HepG2 (cell line): ENCODE measurements around the gene RHBDL1. TPM values are rescaled to one million over a fixed set of nuclear protein-coding genes. Genes with fewer than 3 reads are reported as not detected.

Source experiments
- FOXC1 ChIP-seq: sonication (generic); formaldehyde crosslinking; IDR thresholded peaks from 2 replicates; pipeline ENCODE4 v1.8.0; 2022; ENCODE audit warnings: mild to moderate bottlenecking, missing genetic modification reagents, borderline replicate concordance
- HMG20A ChIP-seq: IDR thresholded peaks from 2 replicates; pipeline ENCODE4 v1.6.1; 2016; ENCODE audit warnings: borderline replicate concordance
- JDP2 ChIP-seq: sonication (generic); formaldehyde crosslinking; IDR thresholded peaks from 2 replicates; pipeline ENCODE4 v1.8.1; 2022; ENCODE audit warnings: missing genetic modification reagents, borderline replicate concordance
- NFIB ChIP-seq: sonication (generic); formaldehyde crosslinking; IDR thresholded peaks from 2 replicates; pipeline ENCODE4 v1.9.0; 2021; ENCODE audit warnings: missing genetic modification reagents, mild to moderate bottlenecking, borderline replicate concordance
- POLR2AphosphoS5 ChIP-seq: IDR thresholded peaks from 2 replicates; pipeline ENCODE4 v1.6.1; 2012; ENCODE audit warnings: low read depth, low read length
- RBFOX2 ChIP-seq: fragments of 200-400 bp; formaldehyde crosslinking; IDR thresholded peaks from 2 replicates; pipeline ENCODE4 v1.6.1; 2017; ENCODE audit warnings: low read depth, mild to moderate bottlenecking, low read length
- RFX5 ChIP-seq: IDR thresholded peaks from 2 replicates; pipeline ENCODE4 v1.6.1; 2011; ENCODE audit warnings: low read depth, low read length, improper control_type of control experiment
- RFXANK ChIP-seq: IDR thresholded peaks from 2 replicates; pipeline ENCODE4 v1.6.1; 2016
- SP5 ChIP-seq: IDR thresholded peaks from 2 replicates; pipeline ENCODE4 v1.6.1; 2016; ENCODE audit warnings: low read depth, borderline replicate concordance
- STAG1 ChIP-seq: sonication (generic); formaldehyde crosslinking; IDR thresholded peaks from 2 replicates; pipeline ENCODE4 v1.4.0; 2020; ENCODE audit warnings: missing genetic modification reagents
- ZNF136 ChIP-seq: sonication (generic); formaldehyde crosslinking; IDR thresholded peaks from 2 replicates; pipeline ENCODE4 v1.8.1; 2022; ENCODE audit warnings: low read depth, mild to moderate bottlenecking, moderate library complexity, missing genetic modification reagents
- ZNF292 ChIP-seq: sonication (generic); formaldehyde crosslinking; IDR thresholded peaks from 2 replicates; pipeline ENCODE4 v1.8.1; 2022; ENCODE audit warnings: mild to moderate bottlenecking, low read depth, missing genetic modification reagents, borderline replicate concordance
- ZNF484 ChIP-seq: sonication (generic); formaldehyde crosslinking; IDR thresholded peaks from 2 replicates; pipeline ENCODE4 v1.5.1; 2020; ENCODE audit warnings: mild to moderate bottlenecking, low read depth, missing genetic modification reagents, borderline replicate concordance
- ZNF549 ChIP-seq: sonication (generic); formaldehyde crosslinking; IDR thresholded peaks from 2 replicates; pipeline ENCODE4 v1.5.0; 2020; ENCODE audit warnings: missing genetic modification reagents
- ZNF841 ChIP-seq: sonication (generic); formaldehyde crosslinking; IDR thresholded peaks from 2 replicates; pipeline ENCODE4 v1.8.1; 2023; ENCODE audit warnings: missing genetic modification reagents, borderline replicate concordance
- polyA plus RNA-seq, 8 experiments: library from polyadenylated mRNA; depleted of rRNA in 3 of 8; stranded (reverse) in 7 of 8; unstranded in 1 of 8; fragments of >200 nt; fragmentation: Illumina TruSeq in 4 of 8; extraction: Trizol in 4 of 8; gene quantifications; 2 replicates each; pipeline versions ENCODE4 v1.2.1 to v1.2.3, GENCODE V29; 2011 to 2016; ENCODE audit warnings: low read depth in 4 of 8, missing spikeins in 1 of 8, mixed read lengths in 1 of 8; ENCODE audit not compliant: insufficient read depth in 1 of 8
- total RNA-seq, 5 experiments: library from RNA; depleted of rRNA; stranded (reverse); fragments of >200 nt; fragmentation: Illumina TruSeq; extraction: Trizol; gene quantifications; 2 replicates each; pipeline ENCODE4 v1.2.3, GENCODE V29; 2016; ENCODE audit warnings: low read depth in 1 of 5
- TF ChIP-seq, protein P1 (sequence below): sonication (generic); formaldehyde crosslinking; IDR thresholded peaks from 2 replicates; pipeline ENCODE4 v1.4.0; 2020; ENCODE audit warnings: missing genetic modification reagents
- TF ChIP-seq, protein P2 (sequence below): IDR thresholded peaks from 2 replicates; pipeline ENCODE4 v1.6.1; 2012; ENCODE audit warnings: inconsistent platforms
- TF ChIP-seq, protein P3 (sequence below): sonication (generic); formaldehyde crosslinking; IDR thresholded peaks from 2 replicates; pipeline ENCODE4 v1.5.0; 2020; ENCODE audit warnings: mild to moderate bottlenecking, missing genetic modification reagents, borderline replicate concordance

The RHBDL1 gene
- total and polyA plus RNA-seq, 2 of the 13 experiments (the other 11 are each of a cell fraction or from before 2014, with no cell fraction given) = 1.8 to 3.8 TPM

DNA sequence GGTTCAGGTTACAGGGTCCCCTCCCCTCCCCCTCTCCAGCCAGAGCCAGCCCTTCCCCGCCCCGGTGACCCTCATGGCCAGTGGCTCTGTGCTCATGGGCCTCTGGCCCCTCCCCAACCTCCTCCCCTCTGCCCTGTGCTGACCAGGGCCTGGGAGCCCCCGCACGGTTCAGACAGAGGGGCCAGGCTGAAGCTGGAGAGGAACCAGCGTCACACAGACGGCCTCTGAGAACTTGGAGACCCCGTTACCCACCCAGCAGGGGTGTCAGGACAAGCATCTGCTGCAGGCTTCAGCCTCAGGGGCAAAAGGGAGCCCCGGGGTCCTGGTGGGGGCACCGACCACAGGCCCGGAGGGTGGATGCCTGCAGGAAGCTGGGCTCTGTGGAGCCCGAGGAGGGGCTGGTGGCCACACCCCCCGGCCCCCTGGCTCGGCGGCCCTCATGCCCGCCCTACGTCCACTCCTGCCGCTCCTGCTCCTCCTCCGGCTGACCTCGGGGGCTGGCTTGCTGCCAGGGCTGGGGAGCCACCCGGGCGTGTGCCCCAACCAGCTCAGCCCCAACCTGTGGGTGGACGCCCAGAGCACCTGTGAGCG is 44.6 kb upstream of the RHBDL1 start, which contains the start of gene WFIKKN1 (continued):
- TF ChIP-seq, protein P1, sequence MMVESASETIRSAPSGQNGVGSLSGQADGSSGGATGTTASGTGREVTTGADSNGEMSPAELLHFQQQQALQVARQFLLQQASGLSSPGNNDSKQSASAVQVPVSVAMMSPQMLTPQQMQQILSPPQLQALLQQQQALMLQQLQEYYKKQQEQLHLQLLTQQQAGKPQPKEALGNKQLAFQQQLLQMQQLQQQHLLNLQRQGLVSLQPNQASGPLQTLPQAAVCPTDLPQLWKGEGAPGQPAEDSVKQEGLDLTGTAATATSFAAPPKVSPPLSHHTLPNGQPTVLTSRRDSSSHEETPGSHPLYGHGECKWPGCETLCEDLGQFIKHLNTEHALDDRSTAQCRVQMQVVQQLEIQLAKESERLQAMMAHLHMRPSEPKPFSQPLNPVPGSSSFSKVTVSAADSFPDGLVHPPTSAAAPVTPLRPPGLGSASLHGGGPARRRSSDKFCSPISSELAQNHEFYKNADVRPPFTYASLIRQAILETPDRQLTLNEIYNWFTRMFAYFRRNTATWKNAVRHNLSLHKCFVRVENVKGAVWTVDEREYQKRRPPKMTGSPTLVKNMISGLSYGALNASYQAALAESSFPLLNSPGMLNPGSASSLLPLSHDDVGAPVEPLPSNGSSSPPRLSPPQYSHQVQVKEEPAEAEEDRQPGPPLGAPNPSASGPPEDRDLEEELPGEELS = no peak
- TF ChIP-seq ZNF841 (CRISPR knock-in tag) = no peak
- TF ChIP-seq ZNF136 (CRISPR knock-in tag) = no peak
- TF ChIP-seq, protein P2, sequence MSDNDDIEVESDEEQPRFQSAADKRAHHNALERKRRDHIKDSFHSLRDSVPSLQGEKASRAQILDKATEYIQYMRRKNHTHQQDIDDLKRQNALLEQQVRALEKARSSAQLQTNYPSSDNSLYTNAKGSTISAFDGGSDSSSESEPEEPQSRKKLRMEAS = peak; percentile 11; the same call in 1 of the 2 replicates
- peak; percentile 63; the same call in 1 of the 2 replicates for TF ChIP-seq FOXC1 (CRISPR knock-in tag)
- TF ChIP-seq RFX5 = no peak
- TF ChIP-seq JDP2 (CRISPR knock-in tag) = no peak
- 0 out of 2 replicates have a peak, but pooled peaks have one; percentile 6 for TF ChIP-seq HMG20A (CRISPR knock-in tag)
- peak; percentile 62 for TF ChIP-seq POLR2AphosphoS5
- TF ChIP-seq SP5 = peak; percentile 43
- TF ChIP-seq ZNF484 = no peak
- no peak for TF ChIP-seq RFXANK (CRISPR knock-in tag)
- TF ChIP-seq, protein P3, sequence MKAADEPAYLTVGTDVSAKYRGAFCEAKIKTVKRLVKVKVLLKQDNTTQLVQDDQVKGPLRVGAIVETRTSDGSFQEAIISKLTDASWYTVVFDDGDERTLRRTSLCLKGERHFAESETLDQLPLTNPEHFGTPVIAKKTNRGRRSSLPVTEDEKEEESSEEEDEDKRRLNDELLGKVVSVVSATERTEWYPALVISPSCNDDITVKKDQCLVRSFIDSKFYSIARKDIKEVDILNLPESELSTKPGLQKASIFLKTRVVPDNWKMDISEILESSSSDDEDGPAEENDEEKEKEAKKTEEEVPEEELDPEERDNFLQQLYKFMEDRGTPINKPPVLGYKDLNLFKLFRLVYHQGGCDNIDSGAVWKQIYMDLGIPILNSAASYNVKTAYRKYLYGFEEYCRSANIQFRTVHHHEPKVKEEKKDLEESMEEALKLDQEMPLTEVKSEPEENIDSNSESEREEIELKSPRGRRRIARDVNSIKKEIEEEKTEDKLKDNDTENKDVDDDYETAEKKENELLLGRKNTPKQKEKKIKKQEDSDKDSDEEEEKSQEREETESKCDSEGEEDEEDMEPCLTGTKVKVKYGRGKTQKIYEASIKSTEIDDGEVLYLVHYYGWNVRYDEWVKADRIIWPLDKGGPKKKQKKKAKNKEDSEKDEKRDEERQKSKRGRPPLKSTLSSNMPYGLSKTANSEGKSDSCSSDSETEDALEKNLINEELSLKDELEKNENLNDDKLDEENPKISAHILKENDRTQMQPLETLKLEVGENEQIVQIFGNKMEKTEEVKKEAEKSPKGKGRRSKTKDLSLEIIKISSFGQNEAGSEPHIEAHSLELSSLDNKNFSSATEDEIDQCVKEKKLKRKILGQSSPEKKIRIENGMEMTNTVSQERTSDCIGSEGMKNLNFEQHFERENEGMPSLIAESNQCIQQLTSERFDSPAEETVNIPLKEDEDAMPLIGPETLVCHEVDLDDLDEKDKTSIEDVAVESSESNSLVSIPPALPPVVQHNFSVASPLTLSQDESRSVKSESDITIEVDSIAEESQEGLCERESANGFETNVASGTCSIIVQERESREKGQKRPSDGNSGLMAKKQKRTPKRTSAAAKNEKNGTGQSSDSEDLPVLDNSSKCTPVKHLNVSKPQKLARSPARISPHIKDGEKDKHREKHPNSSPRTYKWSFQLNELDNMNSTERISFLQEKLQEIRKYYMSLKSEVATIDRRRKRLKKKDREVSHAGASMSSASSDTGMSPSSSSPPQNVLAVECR (CRISPR knock-in tag) = peak; percentile 73
- TF ChIP-seq NFIB = no peak
- peak; percentile 35; the same call in 1 of the 2 replicates for TF ChIP-seq ZNF292
- TF ChIP-seq ZNF549 (CRISPR knock-in tag) = no peak
- no peak for TF ChIP-seq STAG1 (CRISPR knock-in tag)
- peak; percentile 46; the same call in 1 of the 2 replicates for TF ChIP-seq RBFOX2
